Tibial artery (tissue), 4 donors: ENCODE results near the gene ULK4.

Source experiments
- DNase-seq, 2 donors: peaks; one replicate each; pipeline ENCODE4 v3.0.0-alpha.2; 2019
- H3K27ac ChIP-seq, 2 donors: fragments of 200-600 bp; sonication (generic) in 1 of 2; 1 replicate in 1 of 2; 2 replicates in 1 of 2; pipeline ENCODE4 v1.5.1; 2018 to 2019; ENCODE audit warnings: mild to moderate bottlenecking in 1 of 2
- H3K27me3 ChIP-seq, 2 donors: fragments of 200-600 bp; sonication (generic) in 1 of 2; one replicate each; pipeline versions ENCODE4 v1.5.1 to v1.6.0; 2016 to 2019
- H3K36me3 ChIP-seq, 3 donors: fragments of 200-600 bp; sonication (generic) in 2 of 3; one replicate each; pipeline ENCODE4 v1.5.1; 2016 to 2019; ENCODE audit warnings: mild to moderate bottlenecking in 2 of 3
- H3K4me1 ChIP-seq, 4 donors: fragments of 200-600 bp; sonication (generic) in 2 of 4; 1 replicate in 3 of 4; 2 replicates in 1 of 4; pipeline ENCODE4 v1.5.1; 2016 to 2019
- H3K4me3 ChIP-seq, 2 donors: fragments of 200-600 bp; sonication (generic) in 1 of 2; 1 replicate in 1 of 2; 2 replicates in 1 of 2; pipeline ENCODE4 v1.5.1; 2018 to 2019; ENCODE audit warnings: mild to moderate bottlenecking in 2 of 2
- H3K9me3 ChIP-seq, 3 donors: fragments of 200-600 bp; sonication (generic) in 1 of 3; one replicate each; pipeline ENCODE4 v1.5.1; 2016 to 2019
- intact Hi-C: fragments of 100-400 bp; cut with DNase I; formaldehyde crosslinking; loops from one replicate; pipeline ENCODE4 v1.15.0; 2023; ENCODE audit warnings: low total_unique reads
- TF ChIP-seq, protein P1 (sequence below), 2 experiments: fragments of 200-600 bp in 1 of 2; fragments of 450-650 bp in 1 of 2; IDR thresholded peaks; one replicate each; pipeline ENCODE4 v1.5.1; 2017 to 2019; ENCODE audit warnings: antibody characterized with exemption in 2 of 2, mild to moderate bottlenecking in 1 of 2, moderate library complexity in 1 of 2

The ULK4 gene

GRCh38 chr3:41836360-41837134, 125.4 kb downstream of the ULK4 start:
- Histone ChIP-seq H3K4me1 (no peaks in the 10 kb centered on the region), H3K36me3 (no peaks in the 10 kb centered on the region), H3K27ac (no peak overlapping the region), H3K9me3 (peaks cover 0 to 3% (median 0%) of the 10 kb centered on the region in 3 donors), H3K27me3 (no peaks in the 10 kb centered on the region), H3K4me3 (no peak overlapping the region)
- TF ChIP-seq, protein P1, sequence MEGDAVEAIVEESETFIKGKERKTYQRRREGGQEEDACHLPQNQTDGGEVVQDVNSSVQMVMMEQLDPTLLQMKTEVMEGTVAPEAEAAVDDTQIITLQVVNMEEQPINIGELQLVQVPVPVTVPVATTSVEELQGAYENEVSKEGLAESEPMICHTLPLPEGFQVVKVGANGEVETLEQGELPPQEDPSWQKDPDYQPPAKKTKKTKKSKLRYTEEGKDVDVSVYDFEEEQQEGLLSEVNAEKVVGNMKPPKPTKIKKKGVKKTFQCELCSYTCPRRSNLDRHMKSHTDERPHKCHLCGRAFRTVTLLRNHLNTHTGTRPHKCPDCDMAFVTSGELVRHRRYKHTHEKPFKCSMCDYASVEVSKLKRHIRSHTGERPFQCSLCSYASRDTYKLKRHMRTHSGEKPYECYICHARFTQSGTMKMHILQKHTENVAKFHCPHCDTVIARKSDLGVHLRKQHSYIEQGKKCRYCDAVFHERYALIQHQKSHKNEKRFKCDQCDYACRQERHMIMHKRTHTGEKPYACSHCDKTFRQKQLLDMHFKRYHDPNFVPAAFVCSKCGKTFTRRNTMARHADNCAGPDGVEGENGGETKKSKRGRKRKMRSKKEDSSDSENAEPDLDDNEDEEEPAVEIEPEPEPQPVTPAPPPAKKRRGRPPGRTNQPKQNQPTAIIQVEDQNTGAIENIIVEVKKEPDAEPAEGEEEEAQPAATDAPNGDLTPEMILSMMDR (IDR thresholded peaks at IDR 0.05) = no peak
- DNase-seq = no peak
- intact Hi-C loops = no loop called here

DNA sequence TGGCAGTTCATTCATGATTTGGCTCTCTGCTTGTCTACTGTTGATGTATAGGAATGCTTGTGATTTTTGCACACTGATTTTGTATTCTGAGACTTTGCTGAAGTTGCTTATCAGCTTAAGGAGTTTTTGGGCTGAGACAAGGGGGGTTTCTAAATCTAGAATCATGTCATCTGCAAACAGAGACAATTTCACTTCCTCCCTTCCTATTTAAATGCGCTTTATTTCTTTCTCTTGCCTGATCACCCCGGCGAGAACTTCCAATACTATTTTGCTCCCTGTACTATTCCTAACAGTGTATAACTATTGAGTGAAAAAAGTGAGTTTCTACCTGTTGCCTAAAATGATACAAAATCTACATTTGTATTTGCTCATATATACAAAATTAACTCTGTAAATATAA, 128.3 kb downstream of the ULK4 start:
- Histone ChIP-seq H3K4me1 (no peaks in the 10 kb centered on the region), H3K36me3 (no peaks in the 10 kb centered on the region), H3K9me3 (peaks cover 0 to 3% (median 0%) of the 10 kb centered on the region in 3 donors), H3K27me3 (no peaks in the 10 kb centered on the region), H3K4me3 (no peak overlapping the region), H3K27ac (no peak overlapping the region)
- no peak for DNase-seq
- TF ChIP-seq, protein P1 (IDR thresholded peaks at IDR 0.05) = no peak
- intact Hi-C loops = no loop called here

GRCh38 chr3:41819236-41819635, 142.7 kb downstream of the ULK4 start:
- TF ChIP-seq, protein P1 (IDR thresholded peaks at IDR 0.05) = no peak
- intact Hi-C loops = no loop called here
- no peaks in the 10 kb centered on the region for H3K9me3 ChIP-seq

GRCh38 chr3:41808618-41809017, 153.3 kb downstream of the ULK4 start:
- Histone ChIP-seq H3K4me1 (no peaks in the 10 kb centered on the region), H3K36me3 (no peaks in the 10 kb centered on the region), H3K27ac (no peak overlapping the region), H3K9me3 (no peaks in the 10 kb centered on the region), H3K4me3 (no peak overlapping the region), H3K27me3 (no peaks in the 10 kb centered on the region)
- intact Hi-C loops = no loop called here
- DNase-seq = no peak
- TF ChIP-seq, protein P1 (IDR thresholded peaks at IDR 0.05) = no peak

More at GRCh38 chr3:41819236-41819635, 142.7 kb downstream of the ULK4 start:
- H3K4me3 ChIP-seq = no peak overlapping the region
- H3K4me1 ChIP-seq = no peaks in the 10 kb centered on the region
- H3K27me3 ChIP-seq = no peaks in the 10 kb centered on the region
- no peaks in the 10 kb centered on the region for H3K36me3 ChIP-seq
- H3K27ac ChIP-seq = no peak overlapping the region
- no peak for DNase-seq

DNA sequence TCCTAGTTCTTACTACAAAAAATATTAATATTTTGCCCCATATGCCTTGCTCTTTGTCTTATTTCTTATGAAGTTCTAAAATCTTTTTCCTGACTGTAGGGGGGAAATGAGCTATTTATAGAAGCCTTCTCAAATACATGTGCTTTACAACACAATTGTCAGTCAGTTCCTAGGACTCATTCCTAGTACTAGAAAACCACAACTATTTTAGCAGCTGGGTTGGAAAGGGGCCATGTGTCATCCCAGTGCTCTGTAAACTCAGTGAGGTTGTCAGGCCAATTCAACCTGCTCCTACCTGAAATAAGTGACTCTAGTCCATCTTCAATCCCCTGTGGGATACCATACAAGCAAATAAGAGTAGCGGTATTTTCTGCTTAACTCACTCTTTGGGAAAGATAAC, 153.8 kb downstream of the ULK4 start:
- no peaks in the 10 kb centered on the region for H3K4me1 ChIP-seq
- H3K27ac ChIP-seq = no peak overlapping the region
- no peak overlapping the region for H3K4me3 ChIP-seq
- no peak for DNase-seq
- no peaks in the 10 kb centered on the region for H3K36me3 ChIP-seq
- intact Hi-C loops = no loop called here
- H3K9me3 ChIP-seq = no peaks in the 10 kb centered on the region
- H3K27me3 ChIP-seq = no peaks in the 10 kb centered on the region
- TF ChIP-seq, protein P1 (IDR thresholded peaks at IDR 0.05) = no peak
